Tibial nerve (tissue), 4 donors: Measurements from ENCODE around the gene ILKAP.

ENCODE experiments used
- EP300 ChIP-seq, 2 donors: sonication (generic); formaldehyde crosslinking; IDR thresholded peaks; one replicate each; pipeline ENCODE4 v1.6.1; 2017; ENCODE audit warnings: antibody characterized with exemption in 2 of 2, mild to moderate bottlenecking in 1 of 2
- POLR2A ChIP-seq, 2 donors: fragments of 450-650 bp; IDR thresholded peaks; one replicate each; pipeline ENCODE4 v1.6.1; 2017; ENCODE audit warnings: antibody characterized with exemption in 2 of 2, mild to moderate bottlenecking in 2 of 2, moderate library complexity in 2 of 2
- TF ChIP-seq, protein P1 (sequence below), 5 experiments: fragments of 200-600 bp in 3 of 5; fragments of 450-650 bp in 2 of 5; sonication (generic) in 3 of 5; IDR thresholded peaks; one replicate each; pipeline ENCODE4 v1.5.1; 2016 to 2019; ENCODE audit warnings: antibody characterized with exemption in 5 of 5, mild to moderate bottlenecking in 3 of 5, moderate library complexity in 2 of 5

DNA sequence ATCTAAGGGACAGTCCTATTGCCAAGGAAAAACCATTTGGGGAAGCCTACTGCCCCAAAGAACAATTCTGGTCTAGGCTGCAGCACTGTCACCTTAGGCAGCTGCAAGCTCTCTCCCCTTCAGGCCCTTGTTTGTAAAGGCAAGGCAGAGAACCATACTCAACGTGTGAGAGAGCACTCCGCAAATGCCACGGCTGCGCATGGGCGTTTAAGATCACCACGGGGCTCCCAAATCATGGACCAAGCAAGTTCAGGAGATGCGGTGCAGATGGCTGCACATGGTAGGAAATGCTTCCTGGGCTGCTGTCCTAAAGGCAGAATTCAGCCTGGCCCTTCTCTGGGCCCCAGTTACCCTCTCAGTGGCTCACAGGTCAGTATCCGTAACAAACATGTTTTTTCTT is 29.2 kb downstream of the ILKAP start:
- TF ChIP-seq, protein P1, sequence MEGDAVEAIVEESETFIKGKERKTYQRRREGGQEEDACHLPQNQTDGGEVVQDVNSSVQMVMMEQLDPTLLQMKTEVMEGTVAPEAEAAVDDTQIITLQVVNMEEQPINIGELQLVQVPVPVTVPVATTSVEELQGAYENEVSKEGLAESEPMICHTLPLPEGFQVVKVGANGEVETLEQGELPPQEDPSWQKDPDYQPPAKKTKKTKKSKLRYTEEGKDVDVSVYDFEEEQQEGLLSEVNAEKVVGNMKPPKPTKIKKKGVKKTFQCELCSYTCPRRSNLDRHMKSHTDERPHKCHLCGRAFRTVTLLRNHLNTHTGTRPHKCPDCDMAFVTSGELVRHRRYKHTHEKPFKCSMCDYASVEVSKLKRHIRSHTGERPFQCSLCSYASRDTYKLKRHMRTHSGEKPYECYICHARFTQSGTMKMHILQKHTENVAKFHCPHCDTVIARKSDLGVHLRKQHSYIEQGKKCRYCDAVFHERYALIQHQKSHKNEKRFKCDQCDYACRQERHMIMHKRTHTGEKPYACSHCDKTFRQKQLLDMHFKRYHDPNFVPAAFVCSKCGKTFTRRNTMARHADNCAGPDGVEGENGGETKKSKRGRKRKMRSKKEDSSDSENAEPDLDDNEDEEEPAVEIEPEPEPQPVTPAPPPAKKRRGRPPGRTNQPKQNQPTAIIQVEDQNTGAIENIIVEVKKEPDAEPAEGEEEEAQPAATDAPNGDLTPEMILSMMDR (IDR thresholded peaks at IDR 0.05) = no peak
- no peak for TF ChIP-seq POLR2A (IDR thresholded peaks at IDR 0.05)
- TF ChIP-seq EP300 (IDR thresholded peaks at IDR 0.05) = no peak
